ENCODE data around the gene NLRP1. TPM values are rescaled to one million over a fixed set of nuclear protein-coding genes. Genes with fewer than 3 reads are reported as not detected.

Gene NLRP1
- total RNA-seq, 4 donors from 2014 or later = 7.6 to 21.8 (median 13.7) TPM

DNA sequence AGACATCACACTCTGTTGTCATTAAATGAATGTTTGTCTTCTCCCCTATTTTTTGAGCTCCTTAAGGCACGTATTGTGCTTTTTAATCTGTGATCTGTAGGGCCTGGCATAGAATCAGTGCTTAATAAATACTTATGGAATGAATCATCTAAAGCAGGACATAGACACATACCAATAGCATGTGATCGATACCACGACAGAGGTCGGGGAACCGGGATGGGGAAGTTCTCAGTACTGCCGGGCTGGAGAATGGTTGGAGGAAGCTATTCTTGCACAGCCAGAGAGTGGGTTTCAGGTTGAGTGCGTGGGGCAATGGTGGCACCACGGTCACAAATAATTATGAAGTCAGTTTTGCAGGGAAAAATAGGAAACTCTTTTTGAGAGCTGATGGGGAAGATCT, 26.8 kb downstream of the NLRP1 start:
- in situ Hi-C loops (cut with MboI; ENCODE audit: low pct_ligation_motif_present in 1 of 4, low pct_unique_long_range_greater_than_20kb in 1 of 4, low sequenced_read_pairs in 3 of 4) (no loop called here), intact Hi-C loops (cut with DNase I; ENCODE audit: low total_unique reads) (no loop called here)
- H3K27me3 ChIP-seq = no peaks in the 10 kb centered on the region
- no peaks in the 10 kb centered on the region for H3K4me1 ChIP-seq
- H3K4me3 ChIP-seq = no peak overlapping the region
- no peak for TF ChIP-seq POLR2A (IDR thresholded peaks at IDR 0.05)
- no peak for TF ChIP-seq POLR2AphosphoS5 (IDR thresholded peaks at IDR 0.05)
- no peak for TF ChIP-seq EP300 (IDR thresholded peaks at IDR 0.05; ENCODE audit: low read depth)
- TF ChIP-seq, protein P1, sequence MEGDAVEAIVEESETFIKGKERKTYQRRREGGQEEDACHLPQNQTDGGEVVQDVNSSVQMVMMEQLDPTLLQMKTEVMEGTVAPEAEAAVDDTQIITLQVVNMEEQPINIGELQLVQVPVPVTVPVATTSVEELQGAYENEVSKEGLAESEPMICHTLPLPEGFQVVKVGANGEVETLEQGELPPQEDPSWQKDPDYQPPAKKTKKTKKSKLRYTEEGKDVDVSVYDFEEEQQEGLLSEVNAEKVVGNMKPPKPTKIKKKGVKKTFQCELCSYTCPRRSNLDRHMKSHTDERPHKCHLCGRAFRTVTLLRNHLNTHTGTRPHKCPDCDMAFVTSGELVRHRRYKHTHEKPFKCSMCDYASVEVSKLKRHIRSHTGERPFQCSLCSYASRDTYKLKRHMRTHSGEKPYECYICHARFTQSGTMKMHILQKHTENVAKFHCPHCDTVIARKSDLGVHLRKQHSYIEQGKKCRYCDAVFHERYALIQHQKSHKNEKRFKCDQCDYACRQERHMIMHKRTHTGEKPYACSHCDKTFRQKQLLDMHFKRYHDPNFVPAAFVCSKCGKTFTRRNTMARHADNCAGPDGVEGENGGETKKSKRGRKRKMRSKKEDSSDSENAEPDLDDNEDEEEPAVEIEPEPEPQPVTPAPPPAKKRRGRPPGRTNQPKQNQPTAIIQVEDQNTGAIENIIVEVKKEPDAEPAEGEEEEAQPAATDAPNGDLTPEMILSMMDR (IDR thresholded peaks at IDR 0.05) = no peak
- no peak overlapping the region for H3K27ac ChIP-seq
- no peaks in the 10 kb centered on the region for H3K9me3 ChIP-seq
- no peaks in the 10 kb centered on the region for H3K36me3 ChIP-seq
- 50 to 81% methylated on average over 8 of the region's 8 CpGs for WGBS, 2 donors (ENCODE audit: low coverage in 1 of 2)
- no peak for DNase-seq

DNA sequence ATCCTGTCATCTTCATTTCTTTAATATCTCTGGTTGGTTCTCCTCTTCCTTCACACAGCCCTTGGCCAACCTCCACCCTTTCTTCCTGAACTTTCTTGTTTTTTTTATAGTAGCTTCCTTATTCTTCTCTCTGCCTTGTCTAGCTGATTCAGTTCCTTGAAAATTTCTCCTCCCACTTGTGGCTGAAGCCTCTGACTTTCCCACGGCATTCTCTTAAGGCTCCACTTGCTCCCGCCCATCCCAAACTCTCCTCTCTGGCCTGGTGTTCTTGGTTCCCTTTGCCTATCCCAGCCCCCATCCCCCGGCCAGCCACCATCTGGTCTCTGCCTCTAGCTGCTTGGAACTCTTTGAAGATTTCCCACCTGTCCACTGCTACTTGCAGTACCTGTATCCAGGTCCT, 29.1 kb downstream of the NLRP1 start:
- Histone ChIP-seq H3K9me3 (no peaks in the 10 kb centered on the region), H3K27ac (no peak overlapping the region), H3K36me3 (no peaks in the 10 kb centered on the region), H3K27me3 (no peaks in the 10 kb centered on the region), H3K4me1 (no peaks in the 10 kb centered on the region), H3K4me3 (no peak overlapping the region)
- TF ChIP-seq POLR2AphosphoS5 (IDR thresholded peaks at IDR 0.05) = no peak
- no peak for TF ChIP-seq POLR2A (IDR thresholded peaks at IDR 0.05)
- TF ChIP-seq EP300 (IDR thresholded peaks at IDR 0.05; ENCODE audit: low read depth) = no peak
- TF ChIP-seq, protein P1 (IDR thresholded peaks at IDR 0.05) = no peak
- no peak for DNase-seq
- 42 to 61% methylated on average over 2 to 3 of the region's 3 CpGs for WGBS, 2 donors (ENCODE audit: low coverage in 1 of 2)
- in situ Hi-C loops (cut with MboI; ENCODE audit: low pct_ligation_motif_present in 1 of 4, low pct_unique_long_range_greater_than_20kb in 1 of 4, low sequenced_read_pairs in 3 of 4) (no loop called here), intact Hi-C loops (cut with DNase I; ENCODE audit: low total_unique reads) (no loop called here)

DNA sequence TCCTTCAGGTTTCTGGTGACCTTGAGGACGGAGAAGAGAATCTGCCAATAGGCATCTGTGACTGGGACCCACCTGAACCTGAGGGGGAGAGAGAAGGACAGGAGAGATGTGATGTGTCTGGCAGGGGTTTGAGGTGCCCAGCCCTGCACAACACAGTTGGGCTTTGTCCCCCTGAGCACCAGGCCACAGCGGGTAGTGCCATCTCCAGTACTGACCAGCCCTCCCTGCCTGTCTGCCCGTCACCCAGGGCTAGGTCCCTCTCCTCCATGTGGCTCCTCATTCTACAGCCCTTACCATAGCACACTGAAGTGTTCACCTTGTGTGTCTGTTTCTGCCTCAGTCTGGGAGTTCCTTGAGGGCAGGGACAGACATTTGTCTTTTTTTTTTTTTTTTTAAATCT, 30.8 kb downstream of the NLRP1 start:
- Histone ChIP-seq H3K36me3 (no peaks in the 10 kb centered on the region), H3K27ac (no peak overlapping the region), H3K9me3 (no peaks in the 10 kb centered on the region), H3K4me3 (no peak overlapping the region), H3K27me3 (no peaks in the 10 kb centered on the region), H3K4me1 (no peaks in the 10 kb centered on the region)
- intact Hi-C loops (cut with DNase I; ENCODE audit: low total_unique reads) (no loop called here), in situ Hi-C loops (cut with MboI; ENCODE audit: low pct_ligation_motif_present in 1 of 4, low pct_unique_long_range_greater_than_20kb in 1 of 4, low sequenced_read_pairs in 3 of 4) (no loop called here)
- WGBS, 2 donors (ENCODE audit: low coverage in 1 of 2) = 40 to 76% methylated on average over 1 to 3 of the region's 3 CpGs
- DNase-seq = no peak
- TF ChIP-seq POLR2A (IDR thresholded peaks at IDR 0.05) = no peak
- TF ChIP-seq EP300 (IDR thresholded peaks at IDR 0.05; ENCODE audit: low read depth) = no peak
- TF ChIP-seq, protein P1 (IDR thresholded peaks at IDR 0.05) = no peak
- no peak for TF ChIP-seq POLR2AphosphoS5 (IDR thresholded peaks at IDR 0.05)

DNA sequence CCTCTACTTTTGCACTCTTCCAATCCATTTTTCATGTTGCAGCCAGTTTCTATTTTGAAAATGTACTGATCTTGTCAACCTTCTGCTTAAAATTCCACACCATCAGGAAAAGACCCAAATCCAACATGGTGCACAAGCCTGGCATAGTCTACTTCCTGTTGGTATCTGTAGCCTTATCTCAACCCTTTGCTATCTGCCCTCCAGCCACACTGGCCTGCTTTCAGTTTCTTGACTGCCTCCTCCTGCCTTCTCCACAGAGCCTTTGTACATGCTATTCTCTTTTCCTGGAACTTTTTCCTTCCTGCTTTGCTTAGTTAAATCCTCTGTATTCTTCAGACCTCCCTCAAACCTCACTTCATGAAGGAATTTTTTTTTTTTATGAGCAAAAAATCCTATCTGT, 31.5 kb downstream of the NLRP1 start:
- TF ChIP-seq EP300 (IDR thresholded peaks at IDR 0.05; ENCODE audit: low read depth) (no peak), POLR2AphosphoS5 (IDR thresholded peaks at IDR 0.05) (no peak), POLR2A (IDR thresholded peaks at IDR 0.05) (no peak)
- TF ChIP-seq, protein P1 (IDR thresholded peaks at IDR 0.05) = no peak
- DNase-seq = no peak
- Histone ChIP-seq H3K27ac (no peak overlapping the region), H3K4me1 (no peaks in the 10 kb centered on the region), H3K36me3 (no peaks in the 10 kb centered on the region), H3K9me3 (no peaks in the 10 kb centered on the region), H3K4me3 (no peak overlapping the region), H3K27me3 (no peaks in the 10 kb centered on the region)
- intact Hi-C loops (cut with DNase I; ENCODE audit: low total_unique reads) = no loop called here
- in situ Hi-C loops (cut with MboI; ENCODE audit: low pct_ligation_motif_present in 1 of 4, low pct_unique_long_range_greater_than_20kb in 1 of 4, low sequenced_read_pairs in 3 of 4) = no loop called here
